GM12801 (cell line): ENCODE data around the gene CRIP3.

Experiments used
- CTCF ChIP-seq: IDR thresholded peaks from one replicate; pipeline ENCODE4 v1.5.1; 2011; ENCODE audit warnings: control low read depth; ENCODE audit not compliant: insufficient read length; ENCODE audit errors: extremely low read depth

CRIP3 gene

GRCh38 chr6:43267619-43268354 lies 40.8 kb downstream of the CRIP3 start:
- TF ChIP-seq CTCF = no peak

GRCh38 chr6:43265564-43265963 lies 43.1 kb downstream of the CRIP3 start:
- TF ChIP-seq CTCF = no peak

- no peak for TF ChIP-seq CTCF
Measured at GRCh38 chr6:43264599-43265145, 44.0 kb downstream of the CRIP3 start.

GRCh38 chr6:43263314-43264178 lies 45.1 kb downstream of the CRIP3 start:
- TF ChIP-seq CTCF = peak; percentile 44

GRCh38 chr6:43262780-43263313 lies 45.8 kb downstream of the CRIP3 start:
- no peak for TF ChIP-seq CTCF

GRCh38 chr6:43262000-43262779 lies 46.4 kb downstream of the CRIP3 start:
- no peak for TF ChIP-seq CTCF
